Adrenal gland (tissue), 12 donors: ENCODE data around the gene FAF1. TPM values are rescaled to one million over a fixed set of nuclear protein-coding genes. Genes with fewer than 3 reads are reported as not detected.
A peak's percentile ranks its signal among the peaks of the same experiment; 100 is the strongest.

ENCODE experiments used
- DNase-seq, 7 donors: peaks; one replicate each; pipeline ENCODE4 v3.0.0-alpha.2; 2019 to 2020
- H3K27ac ChIP-seq, 5 donors: fragments of 200-600 bp; sonication (generic) in 4 of 5; 1 replicate in 3 of 5; 2 replicates in 2 of 5; pipeline versions ENCODE4 v1.5.1 to v1.8.0; 2016 to 2020; ENCODE audit warnings: mild to moderate bottlenecking in 1 of 5
- H3K27me3 ChIP-seq: fragments of 200-600 bp; 2 replicates; pipeline ENCODE4 v1.8.0; 2021
- H3K36me3 ChIP-seq, 2 donors: fragments of 200-600 bp; replicated peaks in 1 of 2; 1 replicate in 1 of 2; 2 replicates in 1 of 2; pipeline versions ENCODE4 v1.5.1 to v1.8.0; 2018 to 2022
- H3K4me1 ChIP-seq, 2 donors: fragments of 200-600 bp; replicated peaks in 1 of 2; 1 replicate in 1 of 2; 2 replicates in 1 of 2; pipeline versions ENCODE4 v1.5.1 to v1.8.0; 2018 to 2021
- H3K4me3 ChIP-seq, 4 donors: fragments of 200-600 bp; sonication (generic) in 3 of 4; one replicate each; pipeline ENCODE4 v1.5.1; 2016 to 2018
- H3K9me3 ChIP-seq, 3 donors: fragments of 200-600 bp; sonication (generic) in 1 of 3; replicated peaks in 1 of 3; 1 replicate in 2 of 3; 2 replicates in 1 of 3; pipeline versions ENCODE4 v1.5.1 to v1.8.0; 2016 to 2021
- POLR2A ChIP-seq, 2 donors: fragments of 450-650 bp; IDR thresholded peaks; one replicate each; pipeline ENCODE4 v1.6.1; 2017; ENCODE audit warnings: antibody characterized with exemption in 2 of 2, mild to moderate bottlenecking in 2 of 2, moderate library complexity in 1 of 2
- WGBS, 4 donors: extraction: QIAGEN DNeasy Blood & Tissue Kit in 2 of 4; methylation state at CpG; one replicate each; pipeline versions ENCODE4 v1.1.5 to v1.1.7; 2013 to 2017; 5-methylcytosine and 5-hydroxymethylcytosine counted together
- intact Hi-C, 2 donors: fragments of 100-400 bp; cut with DNase I; formaldehyde crosslinking; loops; one replicate each; pipeline versions ENCODE4 v1.14.1 to v1.15.0; 2022 to 2023
- polyA plus RNA-seq, 3 donors: library from polyadenylated mRNA; stranded (reverse); fragments of 200-250 nt in 2 of 3; fragments of 350-450 nt in 1 of 3; fragmentation: Illumina TruSeq in 1 of 3; extraction: RNeasy Lipid Tissue Mini Kit (QIAGEN cat#74804) in 1 of 3; gene quantifications; one replicate each; pipeline ENCODE4 v1.2.3, GENCODE V29; 2013 to 2014
- total RNA-seq, 9 donors: library from RNA; depleted of rRNA in 4 of 9; stranded (reverse); fragments of >200 nt in 4 of 9; fragments of 120-200 nt in 1 of 9; fragmentation: NEBNext Ultra II Directional in 1 of 9; extraction: Animal tissue kit (Norgen Biotek cat#: 25700) in 1 of 9; gene quantifications; one replicate each; pipeline versions ENCODE4 v1.1.0 to v1.2.4, GENCODE V29; 2013 to 2023
- TF ChIP-seq, protein P1 (sequence below), 6 experiments: fragments of 450-650 bp in 4 of 6; fragments of 200-600 bp in 2 of 6; sonication (generic) in 1 of 6; IDR thresholded peaks; 1 replicate in 5 of 6; 2 replicates in 1 of 6; pipeline versions ENCODE4 v1.5.1 to v1.8.0; 2016 to 2021; ENCODE audit warnings: antibody characterized with exemption in 6 of 6, mild to moderate bottlenecking in 2 of 6, moderate library complexity in 1 of 6
- donor health status: healthy with polysubstance abuse.
- donor health status: Bipolar disorder and iron deficiency.
- donor health status: DM: yes; HTN: yes; CAD: no.
- donor health status: DM: no; HTN: no; CAD: no.
- donor health status: DM: no; HTN: no; CAD: no.
- donor health status: DM: yes; HTN: yes; CAD: no.

Gene FAF1
- total and polyA plus RNA-seq, 12 donors, result 23.4 to 88.4 (median 44.5) TPM

DNA sequence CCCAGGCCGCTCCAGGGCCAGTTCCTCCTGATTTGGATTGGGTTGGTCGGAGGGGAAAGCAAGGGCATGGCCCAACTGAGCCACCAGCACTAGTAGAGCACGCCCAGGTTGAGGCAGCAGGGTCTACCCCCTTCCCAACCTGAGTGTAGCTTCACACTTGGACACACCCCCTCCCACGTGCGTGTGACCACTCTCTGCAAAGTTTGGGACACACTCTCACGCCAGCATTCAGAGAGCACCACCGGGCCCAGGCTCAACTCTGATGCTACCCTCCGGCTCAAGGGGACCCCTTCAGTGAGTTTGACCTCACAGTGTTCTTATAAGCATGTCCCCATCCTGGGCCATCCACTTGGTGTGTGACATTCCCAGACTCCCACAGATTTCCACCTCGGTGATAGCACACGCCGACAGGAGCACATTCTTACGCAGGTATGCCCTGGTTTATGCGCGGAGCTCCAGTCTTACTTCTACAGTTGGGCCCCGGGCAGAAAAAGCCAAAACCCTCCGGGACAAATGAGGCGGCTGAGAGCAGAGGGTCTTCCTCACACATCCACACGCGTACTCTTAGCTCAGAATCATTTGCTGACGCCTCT, 533.9 kb downstream of the FAF1 start:
- Histone ChIP-seq H3K27ac (no peak overlapping the region), H3K4me3 (no peak overlapping the region), H3K4me1 (peaks cover 4 to 36% of the 10 kb centered on the region in 2 donors), H3K27me3 (peaks cover 97% of the 10 kb centered on the region), H3K36me3 (no peaks in the 10 kb centered on the region), H3K9me3 (no peaks in the 10 kb centered on the region)
- TF ChIP-seq, protein P1, sequence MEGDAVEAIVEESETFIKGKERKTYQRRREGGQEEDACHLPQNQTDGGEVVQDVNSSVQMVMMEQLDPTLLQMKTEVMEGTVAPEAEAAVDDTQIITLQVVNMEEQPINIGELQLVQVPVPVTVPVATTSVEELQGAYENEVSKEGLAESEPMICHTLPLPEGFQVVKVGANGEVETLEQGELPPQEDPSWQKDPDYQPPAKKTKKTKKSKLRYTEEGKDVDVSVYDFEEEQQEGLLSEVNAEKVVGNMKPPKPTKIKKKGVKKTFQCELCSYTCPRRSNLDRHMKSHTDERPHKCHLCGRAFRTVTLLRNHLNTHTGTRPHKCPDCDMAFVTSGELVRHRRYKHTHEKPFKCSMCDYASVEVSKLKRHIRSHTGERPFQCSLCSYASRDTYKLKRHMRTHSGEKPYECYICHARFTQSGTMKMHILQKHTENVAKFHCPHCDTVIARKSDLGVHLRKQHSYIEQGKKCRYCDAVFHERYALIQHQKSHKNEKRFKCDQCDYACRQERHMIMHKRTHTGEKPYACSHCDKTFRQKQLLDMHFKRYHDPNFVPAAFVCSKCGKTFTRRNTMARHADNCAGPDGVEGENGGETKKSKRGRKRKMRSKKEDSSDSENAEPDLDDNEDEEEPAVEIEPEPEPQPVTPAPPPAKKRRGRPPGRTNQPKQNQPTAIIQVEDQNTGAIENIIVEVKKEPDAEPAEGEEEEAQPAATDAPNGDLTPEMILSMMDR (IDR thresholded peaks at IDR 0.05), result no peak
- TF ChIP-seq POLR2A (IDR thresholded peaks at IDR 0.05), result no peak
- no peak for DNase-seq
- intact Hi-C loops, result no loop called here
- 17 to 32% (median 21%) methylated on average over 4 to 20 of the region's 20 CpGs for WGBS, 4 donors

DNA sequence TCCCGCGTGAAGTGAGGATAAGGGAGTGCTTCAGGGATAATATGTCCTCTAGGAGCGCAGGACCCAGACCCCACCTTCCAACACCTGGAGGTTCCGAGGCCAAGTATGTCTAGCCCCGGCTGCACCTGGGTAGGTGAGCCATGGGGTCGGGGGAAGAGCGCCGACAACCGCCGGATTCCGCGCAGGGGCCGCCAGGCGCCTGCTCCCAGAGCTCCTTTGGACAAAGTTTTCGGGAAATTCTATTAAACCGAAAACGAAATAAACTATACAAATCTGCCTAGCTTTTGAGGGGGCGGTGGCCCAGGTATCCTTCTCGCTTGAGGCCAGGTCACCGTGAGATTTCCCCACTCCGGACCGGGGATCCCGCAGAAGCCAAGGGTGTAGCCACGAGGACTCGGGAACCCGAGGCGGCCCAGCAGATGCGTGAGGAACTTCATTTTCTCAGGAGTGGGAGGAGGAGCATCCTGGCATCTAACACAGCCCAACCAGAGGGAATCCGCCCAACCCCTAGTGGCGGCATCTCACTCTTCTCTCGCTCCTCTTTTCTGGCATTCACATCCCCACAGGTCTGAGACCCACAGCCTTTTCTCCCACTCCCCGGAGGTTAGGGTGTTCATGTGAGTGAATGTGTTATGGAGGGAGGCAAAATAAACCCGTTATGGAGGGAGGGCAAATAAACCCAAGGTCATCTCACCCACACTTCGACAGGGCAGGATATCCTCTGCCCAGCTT, 534.5 kb downstream of the FAF1 start:
- Histone ChIP-seq H3K4me1 (peaks cover 4 to 36% of the 10 kb centered on the region in 2 donors), H3K36me3 (no peaks in the 10 kb centered on the region), H3K27me3 (peaks cover 100% of the 10 kb centered on the region), H3K9me3 (no peaks in the 10 kb centered on the region), H3K4me3 (no peak overlapping the region), H3K27ac (no peak overlapping the region)
- intact Hi-C loops, result no loop called here
- no peak for DNase-seq
- TF ChIP-seq, protein P1 (IDR thresholded peaks at IDR 0.05), result no peak
- TF ChIP-seq POLR2A (IDR thresholded peaks at IDR 0.05), result no peak
- WGBS, 4 donors, result 8 to 13% (median 11%) methylated on average over 33 to 34 of the region's 34 CpGs

DNA sequence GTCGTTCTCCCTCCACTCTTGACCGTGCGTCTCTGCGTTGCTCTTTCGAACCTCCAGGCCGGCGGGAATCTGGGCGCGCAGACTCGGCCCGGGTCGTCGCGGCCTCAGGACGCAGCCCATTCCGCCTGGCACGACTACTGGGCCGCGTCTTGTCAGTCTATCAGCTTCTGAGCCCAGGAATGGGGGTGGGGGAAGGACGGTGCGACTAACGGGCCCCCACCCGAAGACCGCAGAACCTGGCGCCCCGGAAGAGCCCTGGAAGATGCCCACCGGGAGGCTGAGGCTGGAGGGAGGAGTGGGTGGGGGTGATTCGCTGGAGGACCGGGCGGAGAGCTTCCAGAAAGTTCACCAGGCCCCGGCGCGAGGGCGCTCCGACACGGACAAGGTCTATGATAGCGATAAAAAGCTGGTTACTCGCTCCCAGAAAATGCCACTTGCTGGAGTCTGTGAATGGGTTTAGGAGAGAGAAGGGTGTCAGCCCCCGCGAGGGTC, 535.1 kb downstream of the FAF1 start:
- 10 to 14% (median 11%) methylated on average over 24 to 40 of the region's 40 CpGs for WGBS, 4 donors
- Histone ChIP-seq H3K36me3 (no peaks in the 10 kb centered on the region), H3K4me1 (peaks cover 4 to 32% of the 10 kb centered on the region in 2 donors), H3K9me3 (no peaks in the 10 kb centered on the region), H3K4me3 (peak overlapping the region in 1 of 4 donors; percentile 4), H3K27ac (no peak overlapping the region), H3K27me3 (peaks cover 96% of the 10 kb centered on the region)
- intact Hi-C loops, result no loop called here
- TF ChIP-seq POLR2A (IDR thresholded peaks at IDR 0.05), result no peak
- TF ChIP-seq, protein P1 (IDR thresholded peaks at IDR 0.05), result no peak
- no peak for DNase-seq

DNA sequence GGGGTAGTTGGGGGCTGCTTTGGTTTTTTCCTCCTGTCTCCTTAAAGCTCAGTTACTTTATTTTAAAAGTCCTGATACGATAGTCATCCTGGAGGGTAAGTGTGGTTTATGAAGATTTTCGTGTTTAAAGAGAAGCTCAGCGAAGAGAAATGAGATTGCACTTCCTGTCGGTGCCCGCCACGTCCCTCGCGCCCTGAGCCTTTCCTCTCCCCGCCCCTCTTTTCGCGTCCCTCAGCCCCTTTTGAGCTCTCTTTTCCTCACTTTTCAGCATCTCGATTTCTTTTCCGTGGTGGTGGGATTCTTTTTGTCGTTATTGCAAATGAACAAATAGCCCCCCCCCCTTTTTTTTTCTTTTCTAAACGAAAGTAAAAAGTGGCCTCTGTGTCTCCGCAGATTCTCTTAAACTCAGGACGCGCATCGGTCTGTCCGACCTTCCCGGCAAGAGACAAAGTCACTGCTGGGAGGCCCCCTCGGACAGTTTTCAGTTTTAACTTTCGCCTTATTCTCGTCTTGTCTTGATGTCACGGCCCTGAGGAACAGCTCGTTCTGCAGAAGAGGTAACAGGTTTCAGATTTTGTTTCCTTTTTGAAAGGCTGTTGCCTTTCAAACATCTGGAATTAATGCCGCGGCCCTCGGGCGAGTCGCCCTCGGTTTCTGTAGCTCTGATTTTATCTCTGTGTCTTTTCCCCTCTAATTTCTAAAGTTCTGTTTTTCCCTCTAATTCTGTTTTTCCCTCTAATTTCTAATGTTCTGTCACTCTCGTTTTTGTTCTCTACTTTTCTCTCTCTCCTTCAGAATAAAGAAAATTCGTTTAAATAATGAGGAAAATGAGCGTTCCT, 535.8 kb downstream of the FAF1 start:
- H3K36me3 ChIP-seq, result no peaks in the 10 kb centered on the region
- no peaks in the 10 kb centered on the region for H3K9me3 ChIP-seq
- intact Hi-C loops, result no loop called here
- TF ChIP-seq POLR2A (IDR thresholded peaks at IDR 0.05), result no peak
- TF ChIP-seq, protein P1 (IDR thresholded peaks at IDR 0.05), result no peak
- H3K27me3 ChIP-seq, result peaks cover 96% of the 10 kb centered on the region
- 7 to 10% (median 9%) methylated on average over 35 of the region's 35 CpGs for WGBS, 4 donors
- peaks cover 4 to 32% of the 10 kb centered on the region in 2 donors for H3K4me1 ChIP-seq
- no peak for DNase-seq
- peak overlapping the region in 2 of 4 donors; percentile 4 to 38 for H3K4me3 ChIP-seq
- H3K27ac ChIP-seq, result no peak overlapping the region
